ENCODE results near the gene JMJD6. TPM values are rescaled to one million over a fixed set of nuclear protein-coding genes. Genes with fewer than 3 reads are reported as not detected.
"Not testable (repeated sequence)": the region's sequence is repeated elsewhere in the genome, so short reads cannot be mapped to it uniquely, and the experiment has no call there.

Gene JMJD6
- polyA plus RNA-seq, 4 donors = 18.9 to 24.1 (median 21.3) TPM

GRCh38 chr17:76700617-76701470, 25.6 kb downstream of the JMJD6 start:
- DNase-seq (ENCODE audit: low read depth in 4 of 4, low spot score in 3 of 4) = no peak

- DNase-seq (ENCODE audit: low read depth in 4 of 4, low spot score in 3 of 4) = no peak
Observed at GRCh38 chr17:76700270-76700616, 26.2 kb downstream of the JMJD6 start.

DNA sequence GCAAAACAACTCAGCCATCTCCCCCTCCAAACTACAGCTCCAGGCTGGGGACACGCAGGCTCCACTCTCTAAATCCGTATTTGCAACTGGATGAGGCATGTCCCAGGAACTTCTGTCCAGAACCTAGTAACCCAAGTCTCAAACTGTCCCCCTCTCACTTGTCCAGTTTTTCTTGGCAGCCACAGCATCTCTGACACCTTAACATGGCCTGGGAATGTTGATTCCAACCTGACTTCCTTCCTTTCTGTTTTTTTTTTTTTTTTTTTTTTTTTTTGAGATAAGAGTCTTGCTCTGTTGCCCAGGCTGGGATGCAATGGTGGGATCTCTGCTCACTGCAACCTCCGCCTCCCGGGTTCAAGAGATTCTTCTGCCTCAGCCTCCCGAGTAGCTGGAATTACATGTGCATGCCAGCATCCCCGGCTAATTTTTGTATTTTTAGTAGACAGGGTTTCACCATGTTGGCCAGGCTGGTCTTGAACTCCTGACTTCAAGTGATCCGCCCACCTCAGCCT, 27.9 kb downstream of the JMJD6 start:
- not testable (repeated sequence) for DNase-seq (ENCODE audit: low read depth in 4 of 4, low spot score in 3 of 4)

DNA sequence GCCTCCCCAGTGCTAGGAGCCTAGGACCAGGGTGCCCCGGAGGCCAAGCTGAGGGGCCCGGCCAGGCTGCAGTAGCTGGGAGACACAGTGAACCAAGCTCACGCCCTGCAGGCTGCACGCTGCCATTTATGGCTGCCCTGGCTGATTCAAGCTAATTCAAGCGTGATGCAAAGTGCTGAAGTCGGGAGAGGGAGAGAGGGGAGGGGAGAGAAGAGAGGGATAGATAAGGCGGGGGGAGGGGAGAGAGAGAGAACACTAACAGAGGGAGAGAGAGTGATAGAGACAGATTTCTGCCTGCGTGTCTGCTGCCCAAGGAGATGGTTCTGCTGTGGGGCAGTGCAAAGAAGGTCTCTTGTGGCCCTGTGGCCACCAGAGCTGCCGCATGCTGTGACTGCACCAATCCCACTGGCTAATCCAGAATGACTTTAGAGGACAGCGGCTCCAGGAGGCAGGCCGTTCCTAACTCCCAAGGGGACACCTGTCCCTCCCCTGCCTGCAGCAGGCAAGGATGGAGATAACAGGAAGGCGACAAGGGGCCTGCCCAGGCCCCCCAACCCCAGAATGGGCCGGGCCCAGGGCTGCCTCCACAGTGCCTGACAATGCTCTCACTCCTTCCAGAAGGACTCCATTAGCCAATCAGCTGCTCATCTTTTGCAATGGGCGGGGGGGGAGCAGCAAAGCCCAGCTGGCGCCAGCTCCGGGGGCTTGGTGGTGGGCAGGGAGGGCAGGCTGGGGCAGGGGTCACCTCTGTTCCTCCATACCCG, 28.5 kb downstream of the JMJD6 start:
- no peak for DNase-seq (ENCODE audit: low read depth in 4 of 4, low spot score in 3 of 4)

- DNase-seq (ENCODE audit: low read depth in 4 of 4, low spot score in 3 of 4) = no peak
Observed at GRCh38 chr17:76696763-76697701, 29.4 kb downstream of the JMJD6 start.

GRCh38 chr17:76695059-76695831, 31.2 kb downstream of the JMJD6 start:
- no peak for DNase-seq (ENCODE audit: low read depth in 4 of 4, low spot score in 3 of 4)

GRCh38 chr17:76691379-76692191, 34.8 kb downstream of the JMJD6 start:
- no peak for DNase-seq (ENCODE audit: low read depth in 4 of 4, low spot score in 3 of 4)

GRCh38 chr17:76690596-76691280, 35.7 kb downstream of the JMJD6 start:
- no peak for DNase-seq (ENCODE audit: low read depth in 4 of 4, low spot score in 3 of 4)

GRCh38 chr17:76689859-76690258, 36.5 kb downstream of the JMJD6 start:
- no peak for DNase-seq (ENCODE audit: low read depth in 4 of 4, low spot score in 3 of 4)

DNA sequence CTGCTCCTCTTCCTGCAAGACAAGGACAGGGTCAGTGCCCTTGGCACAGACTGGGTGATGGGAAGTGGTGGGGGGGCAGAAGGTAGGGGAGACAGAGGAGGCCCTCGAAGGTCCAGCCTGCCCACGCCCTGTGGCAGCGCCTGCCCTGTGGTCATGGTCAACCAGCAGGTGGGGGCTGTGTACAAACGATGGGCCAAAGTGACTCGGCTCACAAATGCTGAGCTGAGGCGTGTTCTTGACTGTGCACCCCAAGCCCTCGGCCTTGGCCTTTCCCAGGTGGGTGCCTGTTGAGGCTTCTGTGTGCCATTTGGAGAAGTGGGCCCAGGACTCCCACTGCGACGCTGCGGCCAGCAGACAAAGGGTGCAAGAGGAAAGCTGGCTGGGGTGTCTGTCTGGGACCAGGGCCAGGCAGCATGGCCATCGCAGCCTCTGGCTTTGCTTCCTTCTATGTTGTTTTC, 38.2 kb downstream of the JMJD6 start:
- no peak for DNase-seq (ENCODE audit: low read depth in 4 of 4, low spot score in 3 of 4)

DNA sequence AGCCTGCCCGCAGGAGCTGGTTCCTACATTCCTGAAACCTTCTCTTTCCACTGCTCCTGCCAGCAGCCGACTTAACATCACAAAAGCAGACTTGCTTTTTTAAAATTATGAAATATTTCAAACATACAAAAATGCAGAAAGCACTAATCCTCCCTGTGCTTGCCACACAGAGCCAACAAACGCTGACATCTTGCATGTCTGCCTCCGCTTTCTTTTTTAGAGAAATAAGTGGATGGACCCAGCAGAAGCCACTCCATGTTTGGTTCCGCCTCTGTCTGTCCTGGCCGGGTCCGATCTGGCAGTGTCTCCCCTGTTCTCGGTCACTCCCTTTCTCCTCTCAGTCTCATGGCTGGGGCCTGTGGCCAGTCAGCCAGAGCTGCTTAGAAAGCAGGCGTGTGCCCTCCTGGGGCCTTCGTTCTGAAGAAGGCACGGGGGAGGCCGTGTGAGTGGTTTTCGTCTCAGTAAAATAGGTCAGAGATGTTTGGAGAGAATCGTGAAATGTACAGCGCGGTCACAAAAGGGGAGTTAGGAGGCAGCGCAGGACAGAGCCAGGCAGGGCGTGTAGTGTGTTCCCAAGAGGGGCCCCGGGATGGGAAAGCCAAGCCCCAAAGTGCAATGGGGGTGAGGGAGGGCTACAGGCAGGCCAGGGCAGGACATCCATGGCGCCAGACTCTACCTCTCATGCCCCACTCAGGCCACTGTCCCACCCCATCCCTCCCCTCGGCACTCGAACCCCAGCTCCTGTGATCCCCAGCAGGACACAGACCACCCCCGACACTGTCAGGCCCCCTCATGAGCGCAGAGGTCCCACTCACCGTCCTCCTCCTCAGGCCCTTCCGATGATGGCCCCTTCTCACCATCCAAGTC, 38.9 kb downstream of the JMJD6 start:
- no peak for DNase-seq (ENCODE audit: low read depth in 4 of 4, low spot score in 3 of 4)

GRCh38 chr17:76686538-76687297, 39.7 kb downstream of the JMJD6 start:
- DNase-seq (ENCODE audit: low read depth in 4 of 4, low spot score in 3 of 4) = peak in 2 of 4 donors; percentile 73 to 76

DNA sequence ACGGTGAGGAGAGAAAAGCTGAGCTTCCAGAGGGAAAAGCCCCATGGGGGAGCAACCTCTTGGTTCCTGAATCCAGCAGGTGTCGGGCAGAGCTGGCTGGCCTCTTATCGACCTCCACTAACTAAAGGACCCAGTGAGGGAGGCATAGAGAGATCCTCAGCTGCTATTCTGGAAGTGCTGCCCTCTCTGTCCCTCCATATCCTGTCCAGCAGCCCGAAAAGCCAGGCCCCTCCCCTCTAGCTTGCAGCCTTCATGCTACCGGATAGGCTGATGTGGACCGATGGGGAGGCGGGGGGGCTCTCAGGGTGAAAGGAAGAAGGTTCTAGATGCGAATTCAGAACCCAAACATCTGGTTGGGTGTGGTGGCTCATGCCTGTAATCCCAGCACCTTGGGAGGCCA, 40.6 kb downstream of the JMJD6 start:
- DNase-seq (ENCODE audit: low read depth in 4 of 4, low spot score in 3 of 4) = no peak

GRCh38 chr17:76685366-76685765, 41.0 kb downstream of the JMJD6 start:
- DNase-seq (ENCODE audit: low read depth in 4 of 4, low spot score in 3 of 4) = no peak

DNA sequence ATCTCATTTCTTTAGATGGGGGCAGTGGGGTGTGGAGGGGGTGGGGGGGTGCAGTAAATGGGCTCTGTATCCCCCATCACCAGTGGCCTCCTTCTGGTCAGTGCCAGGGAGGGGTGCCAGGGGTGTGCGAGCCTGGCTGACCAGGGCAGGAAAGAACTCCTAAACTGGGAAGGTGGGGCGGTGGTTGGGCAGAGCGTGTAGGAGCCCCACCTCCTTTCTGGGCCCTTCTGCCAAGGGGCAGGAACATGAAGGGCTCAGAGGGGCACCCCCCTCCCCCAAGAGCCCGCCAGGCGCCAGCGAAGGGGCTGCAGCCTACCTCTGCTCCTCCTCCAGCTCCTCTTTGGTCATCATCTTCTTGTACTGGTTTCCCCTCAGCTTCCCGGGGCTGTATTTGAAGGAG, 41.6 kb downstream of the JMJD6 start:
- DNase-seq (ENCODE audit: low read depth in 4 of 4, low spot score in 3 of 4) = no peak

GRCh38 chr17:76683921-76684745, 42.3 kb downstream of the JMJD6 start:
- no peak for DNase-seq (ENCODE audit: low read depth in 4 of 4, low spot score in 3 of 4)

All from right renal pelvis (tissue), 4 donors.